Activated naive CD4-positive, alpha-beta T cell treated with Interleukin-2 at 50 U/mL for 16 hours (primary cell): ENCODE results near the gene YIPF2.

Experiments
- DNase-seq: peaks from one replicate; pipeline ENCODE4 v3.0.0-alpha.2; 2020

The YIPF2 gene

GRCh38 chr19:10936661-10937084 lies 8.2 kb upstream of the YIPF2 start:
- DNase-seq: peak; percentile 22

- DNase-seq: no peak
These were observed 7.1 kb upstream of the YIPF2 start for GRCh38 chr19:10935371-10936059.

GRCh38 chr19:10929402-10929794 lies 959 bp upstream of the YIPF2 start:
- no peak for DNase-seq

- no peak for DNase-seq
These were observed 493 bp downstream of the YIPF2 start for GRCh38 chr19:10927730-10928562.

GRCh38 chr19:10924597-10924996 lies 3.8 kb downstream of the YIPF2 start:
- no peak for DNase-seq

- DNase-seq: no peak
These were observed 5.0 kb downstream of the YIPF2 start for GRCh38 chr19:10923260-10924112.

- DNase-seq: no peak
These were observed 5.8 kb downstream of the YIPF2 start for GRCh38 chr19:10922638-10923014.

GRCh38 chr19:10921910-10922637 lies 6.4 kb downstream of the YIPF2 start:
- no peak for DNase-seq

- DNase-seq: no peak
These were observed 7.1 kb downstream of the YIPF2 start for GRCh38 chr19:10921199-10921909.

GRCh38 chr19:10920781-10921180 lies 7.7 kb downstream of the YIPF2 start:
- DNase-seq: no peak

GRCh38 chr19:10920288-10920655 lies 8.2 kb downstream of the YIPF2 start:
- no peak for DNase-seq

- DNase-seq: no peak
These were observed 8.8 kb downstream of the YIPF2 start for GRCh38 chr19:10919352-10920287.

- DNase-seq: no peak
These were observed 10.1 kb downstream of the YIPF2 start for GRCh38 chr19:10918359-10918758.

GRCh38 chr19:10916602-10917001 lies 11.8 kb downstream of the YIPF2 start:
- DNase-seq: no peak

GRCh38 chr19:10915130-10916091 lies 13.0 kb downstream of the YIPF2 start:
- DNase-seq: no peak

- no peak for DNase-seq
These were observed 14.6 kb downstream of the YIPF2 start for GRCh38 chr19:10913716-10914340.

- no peak for DNase-seq
These were observed 15.8 kb downstream of the YIPF2 start for GRCh38 chr19:10912619-10913018.

- no peak for DNase-seq
These were observed 16.7 kb downstream of the YIPF2 start for GRCh38 chr19:10911579-10912363.
